AG08396 (cell line): Measurements from ENCODE around the gene LARGE2.

ENCODE experiments used
- DNase-seq: peaks from one replicate; pipeline ENCODE4 v3.0.0; 2012; ENCODE audit warnings: low spot score, mixed read lengths

LARGE2 gene

DNA sequence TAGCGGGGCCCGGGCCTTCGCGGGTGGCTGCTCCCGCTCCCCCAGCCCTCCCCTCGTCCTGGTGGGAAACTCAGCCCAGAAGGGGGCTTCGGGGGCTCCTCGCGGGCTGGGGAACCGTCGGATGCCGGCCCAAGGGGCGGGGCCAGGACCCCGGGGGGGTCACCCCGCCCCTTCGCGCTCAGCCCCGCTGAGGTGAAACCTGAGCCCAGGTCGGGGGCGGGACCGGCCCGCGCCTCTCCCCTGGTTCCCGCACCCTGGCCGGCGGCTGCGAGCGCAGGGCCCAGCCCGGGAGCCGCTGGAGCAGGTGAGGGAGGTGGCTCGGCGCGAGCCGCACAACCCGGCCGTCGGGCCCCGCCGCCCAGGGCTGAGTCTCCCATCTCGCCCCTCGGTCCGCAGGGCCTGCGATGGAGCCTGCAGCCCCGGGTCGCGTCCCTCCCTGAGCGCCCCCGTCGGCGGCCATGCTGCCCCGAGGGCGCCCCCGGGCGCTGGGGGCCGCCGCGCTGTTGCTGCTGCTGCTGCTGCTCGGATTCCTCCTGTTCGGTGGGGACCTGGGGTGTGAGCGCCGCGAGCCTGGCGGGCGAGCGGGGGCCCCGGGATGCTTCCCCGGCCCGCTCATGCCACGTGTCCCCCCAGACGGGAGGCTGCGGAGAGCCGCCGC, at the start of gene LARGE2:
Gene LARGE2, plus strand, starts transcription at position 232 of the 658 bp plus-strand sequence. Its CDS starts 227 bp downstream, at position 459.
- peak; percentile 29 for DNase-seq

DNA sequence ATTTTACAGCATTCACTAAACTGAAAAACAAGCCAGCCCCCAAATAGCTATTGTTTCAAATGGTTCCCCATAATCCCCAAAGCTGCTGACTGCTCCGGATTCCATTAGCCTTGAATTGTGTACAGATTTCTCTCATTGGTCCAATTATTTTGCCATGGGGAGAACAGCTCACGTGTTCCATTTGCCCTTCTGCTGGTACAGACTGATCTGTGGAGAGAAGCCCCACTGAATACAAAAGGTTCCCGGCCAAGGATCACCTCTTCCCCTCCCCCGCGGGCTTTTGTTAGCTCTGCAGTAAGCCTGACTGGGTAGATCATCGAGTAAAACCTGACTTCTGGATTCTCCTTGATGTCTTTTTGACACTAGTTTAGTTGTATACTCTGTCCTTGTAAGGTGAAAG, 46.1 kb upstream of the LARGE2 start:
- DNase-seq: no peak

DNA sequence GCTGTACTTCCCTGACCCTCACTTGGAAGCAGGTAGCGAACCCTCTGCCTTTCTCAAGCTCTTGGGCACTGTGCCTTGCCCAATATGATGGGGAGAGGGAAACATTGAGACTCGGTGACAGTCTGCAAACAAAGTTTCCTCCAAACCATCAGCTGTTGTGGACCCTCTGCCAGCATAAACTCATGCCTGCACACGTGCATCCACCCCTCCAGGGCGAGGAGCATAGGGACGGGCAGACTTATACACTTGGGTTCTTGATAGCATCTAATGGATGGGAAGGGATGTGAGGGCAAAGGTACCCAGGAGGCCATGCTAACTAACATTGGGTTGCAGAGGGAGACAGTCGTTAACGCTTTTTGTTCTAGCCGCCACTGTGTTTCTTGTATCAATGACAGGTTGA, 45.2 kb upstream of the LARGE2 start:
- no peak for DNase-seq

DNA sequence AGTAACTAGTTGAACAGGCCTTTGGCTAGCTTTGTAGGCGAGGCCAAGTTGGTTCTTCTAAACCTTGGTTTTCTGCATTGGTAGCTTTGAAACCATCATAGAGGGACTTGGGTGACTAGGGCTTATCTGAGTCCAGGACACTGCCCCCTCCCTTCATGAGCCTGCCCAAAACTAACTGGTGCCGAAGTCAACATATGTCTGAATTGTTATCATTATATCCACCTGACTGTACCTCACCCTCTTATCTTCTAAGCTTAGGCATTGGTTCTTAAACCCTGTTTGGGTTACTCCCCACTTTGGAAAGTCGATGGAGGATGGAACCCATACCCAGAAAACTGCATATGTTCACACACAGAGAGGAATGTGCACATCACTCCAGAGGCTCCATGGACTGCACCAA, 44.6 kb upstream of the LARGE2 start:
- no peak for DNase-seq

DNA sequence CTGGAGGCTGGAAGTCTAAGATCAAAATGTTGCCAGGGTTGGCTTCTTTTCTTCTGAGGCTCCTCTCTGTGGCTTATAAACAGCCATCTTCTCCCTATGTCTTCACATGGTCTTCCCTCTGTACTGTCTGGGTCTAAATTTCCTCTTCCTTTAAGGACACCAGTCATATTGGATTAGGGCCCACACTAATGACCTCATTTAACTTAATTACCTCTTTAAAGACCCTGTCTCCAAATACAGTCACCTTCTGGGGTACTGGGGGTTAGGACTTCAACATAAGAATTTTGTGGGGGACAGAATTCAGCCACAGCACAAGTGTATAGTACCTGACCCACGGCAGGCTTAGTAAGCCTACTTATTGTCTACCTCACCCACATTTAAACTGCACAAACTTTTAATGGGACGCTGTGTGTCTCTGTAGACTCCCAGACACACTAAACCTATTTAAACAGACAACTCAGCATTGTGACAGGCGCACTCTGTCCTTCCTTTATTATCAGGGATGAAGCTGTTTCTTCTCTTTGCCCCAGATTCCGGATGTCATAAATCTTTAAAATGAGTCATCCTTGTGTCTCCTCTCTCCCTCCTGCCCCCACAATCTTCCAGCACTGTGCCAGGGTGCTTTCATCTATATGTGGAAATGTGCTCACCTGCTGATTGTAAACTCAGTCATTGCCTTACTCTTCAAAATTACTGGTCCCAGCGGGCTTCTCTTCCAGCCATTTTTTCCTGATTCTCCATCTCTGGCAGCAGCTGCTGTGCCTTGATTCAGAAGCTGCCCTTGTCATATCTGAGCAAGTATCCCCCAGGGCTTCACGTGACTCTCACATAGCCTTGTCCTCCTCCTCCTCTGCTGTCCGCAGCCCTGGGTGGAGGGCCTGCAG, 42.4 kb upstream of the LARGE2 start:
- no peak for DNase-seq

DNA sequence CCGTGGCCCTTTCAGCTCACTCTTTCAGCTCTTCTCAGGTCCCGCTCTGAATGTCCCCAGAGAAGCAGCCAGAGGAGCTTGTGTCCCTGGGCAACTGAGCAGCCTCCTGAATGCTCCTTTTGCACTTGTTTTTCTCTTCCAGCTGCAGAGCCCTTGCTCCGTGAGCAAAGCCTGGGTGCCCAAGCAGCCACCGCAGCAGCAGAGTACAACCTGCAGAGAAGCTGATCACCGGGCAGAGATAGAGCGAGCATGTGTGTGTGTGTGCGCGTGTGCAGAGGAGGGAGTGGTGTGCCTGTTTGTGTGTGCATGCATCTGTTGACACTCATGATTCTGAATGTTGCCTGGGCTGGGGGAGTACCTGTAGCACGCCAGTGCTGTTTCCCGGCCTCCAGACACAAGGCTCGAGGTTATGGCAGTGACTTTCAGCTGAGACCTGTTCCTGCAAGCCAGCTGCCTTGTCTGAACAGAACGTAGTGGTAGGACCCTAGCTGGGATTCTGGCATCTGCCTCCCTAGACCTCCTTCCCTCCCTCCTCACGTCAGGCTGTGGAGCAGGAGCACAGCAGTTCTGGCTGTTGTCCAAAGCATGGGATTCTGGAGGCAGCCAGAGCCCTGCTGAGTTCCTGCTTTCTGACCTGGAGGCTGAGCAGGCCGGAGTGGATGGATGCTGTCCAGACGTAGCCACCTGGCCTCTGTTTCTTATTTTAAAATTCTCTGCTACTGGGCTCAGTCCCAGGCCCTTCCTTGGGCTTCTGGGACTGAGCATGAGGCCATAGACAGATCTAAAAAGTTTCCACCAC, 41.5 kb upstream of the LARGE2 start:
- DNase-seq: no peak

DNA sequence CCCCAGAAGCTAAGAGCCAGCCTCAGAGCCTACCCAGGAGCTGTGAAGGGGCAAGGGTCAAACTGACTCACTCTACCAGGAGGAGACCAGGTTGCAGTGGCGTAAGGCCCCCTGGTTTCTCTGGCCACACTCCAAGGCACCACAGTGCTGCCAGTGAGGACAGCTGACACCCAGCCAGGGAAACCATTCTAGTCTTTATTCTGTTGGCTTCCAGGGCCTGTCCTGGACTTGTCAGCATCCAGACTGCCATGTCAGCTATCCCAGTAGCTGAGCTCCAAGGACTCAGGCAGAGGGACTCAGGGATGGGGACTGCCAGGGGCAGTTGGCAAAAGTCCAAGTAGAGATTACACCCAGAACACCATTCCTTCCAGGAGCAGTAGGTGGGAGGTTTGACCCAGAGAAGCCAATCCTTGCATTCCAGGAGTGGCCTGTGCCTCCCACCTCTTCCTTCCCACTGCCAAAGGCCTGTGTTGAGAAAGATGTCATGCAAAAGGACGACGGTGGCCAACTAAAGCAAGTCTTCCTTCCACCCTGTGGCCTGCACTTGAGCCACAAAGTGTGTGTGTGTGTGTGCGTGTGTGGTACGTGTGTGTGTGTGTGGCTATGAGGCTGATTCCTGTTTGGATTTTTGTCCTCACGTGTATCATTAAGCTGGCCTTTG, 40.6 kb upstream of the LARGE2 start:
- DNase-seq: no peak

DNA sequence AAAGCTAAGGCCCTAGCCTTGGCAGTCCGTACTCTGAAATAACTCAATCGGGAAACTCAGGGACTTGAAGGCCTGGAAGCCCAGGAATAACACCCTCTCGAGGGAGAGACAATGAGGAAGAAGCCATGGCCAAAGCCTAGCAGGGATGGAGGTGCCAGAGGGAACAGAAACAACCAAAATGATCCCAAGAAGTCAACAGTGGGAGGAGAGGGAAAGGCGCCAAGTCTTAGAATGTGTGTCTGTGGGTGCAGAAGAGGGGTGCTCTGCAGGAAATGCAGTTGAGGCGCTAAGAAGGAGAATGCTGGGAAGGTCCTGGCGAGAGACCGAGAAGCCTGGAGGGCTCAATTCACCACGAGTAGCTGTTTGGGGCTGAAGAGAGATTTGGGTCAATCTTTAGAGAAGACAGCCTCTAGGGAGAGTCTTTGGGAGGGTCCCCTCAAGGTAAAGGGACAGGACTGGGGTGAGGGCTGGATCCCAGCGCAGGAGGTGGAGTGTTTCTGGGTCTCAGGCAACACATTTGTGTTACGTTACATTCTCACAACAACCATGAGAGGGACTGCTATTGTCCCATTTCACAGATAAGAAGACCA, 37.8 kb upstream of the LARGE2 start:
- no peak for DNase-seq

DNA sequence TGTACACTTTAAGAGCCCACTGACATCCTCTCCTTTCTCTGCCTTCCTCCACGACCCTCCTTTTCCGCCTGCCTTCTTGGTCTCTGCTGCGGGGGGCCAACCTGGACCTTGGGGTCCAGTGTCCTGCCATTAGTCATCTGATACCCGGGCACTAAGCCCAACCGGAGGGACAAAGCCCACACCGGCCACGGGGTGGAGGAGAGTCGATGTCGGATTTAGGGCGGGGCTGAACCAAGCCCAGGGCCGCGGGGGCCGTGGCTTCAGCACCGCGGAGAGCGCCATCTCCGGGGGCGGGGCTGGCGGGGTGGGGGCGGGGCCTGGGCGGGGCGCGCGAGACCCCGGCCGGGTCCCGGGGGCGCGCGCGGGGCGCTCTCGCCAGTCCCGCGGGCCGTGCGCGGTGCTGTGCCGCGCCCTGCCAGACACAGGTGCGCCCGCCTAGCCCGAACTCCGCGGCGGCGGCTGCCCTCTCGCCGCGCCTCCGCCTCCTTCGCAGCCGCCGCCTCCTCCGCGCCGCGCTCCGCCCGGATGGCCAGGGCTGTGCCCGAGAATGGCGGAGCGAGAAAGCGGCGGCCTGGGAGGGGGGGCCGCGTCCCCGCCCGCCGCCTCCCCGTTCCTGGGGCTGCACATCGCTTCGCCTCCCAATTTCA, 37.1 kb upstream of the LARGE2 start, which contains the start of gene MAPK8IP1:
Gene MAPK8IP1, plus strand, starts transcription at position 378 of the 647 bp plus-strand sequence. Its CDS starts 170 bp downstream, at position 548.
- peak; percentile 85 for DNase-seq

DNA sequence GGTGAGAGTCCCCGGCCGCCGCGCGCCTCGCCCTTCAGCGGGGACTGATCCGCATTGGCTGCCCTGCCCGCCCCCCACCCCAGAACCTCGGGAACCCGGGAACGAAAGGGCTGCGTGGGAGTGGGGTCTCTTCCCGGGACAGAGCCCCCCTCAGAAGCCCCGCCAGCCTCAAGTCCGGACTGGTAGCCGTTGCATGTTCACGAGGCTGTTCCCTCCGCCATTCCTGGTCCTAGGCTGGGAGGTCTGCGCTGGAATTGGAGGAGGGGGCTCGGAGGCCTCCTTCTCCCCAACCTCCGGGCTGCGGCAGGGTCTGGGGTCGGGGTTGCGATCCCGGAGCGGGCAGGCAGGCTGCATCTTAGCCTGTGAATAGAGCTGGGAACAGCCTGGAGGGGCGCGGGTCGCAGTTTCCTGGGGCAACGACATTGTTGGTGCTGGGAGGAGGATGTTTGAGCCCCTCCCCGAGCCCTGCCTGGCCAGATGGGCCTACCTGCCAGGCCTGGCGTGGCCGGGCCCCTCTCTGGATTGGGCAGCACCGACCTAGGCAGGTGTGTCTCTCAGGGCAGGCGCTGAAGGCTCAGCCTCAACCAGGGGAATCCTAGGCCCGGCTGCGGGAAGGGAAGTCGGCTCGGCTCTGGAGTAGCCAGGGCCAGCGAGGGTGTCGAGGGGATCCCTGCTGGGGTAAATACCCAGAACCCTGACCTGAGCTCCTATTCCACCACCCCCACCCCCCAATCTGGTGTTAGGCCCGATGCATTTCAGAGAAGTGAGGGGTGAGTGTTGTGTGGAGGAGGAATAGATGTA, 36.3 kb upstream of the LARGE2 start:
- no peak for DNase-seq

DNA sequence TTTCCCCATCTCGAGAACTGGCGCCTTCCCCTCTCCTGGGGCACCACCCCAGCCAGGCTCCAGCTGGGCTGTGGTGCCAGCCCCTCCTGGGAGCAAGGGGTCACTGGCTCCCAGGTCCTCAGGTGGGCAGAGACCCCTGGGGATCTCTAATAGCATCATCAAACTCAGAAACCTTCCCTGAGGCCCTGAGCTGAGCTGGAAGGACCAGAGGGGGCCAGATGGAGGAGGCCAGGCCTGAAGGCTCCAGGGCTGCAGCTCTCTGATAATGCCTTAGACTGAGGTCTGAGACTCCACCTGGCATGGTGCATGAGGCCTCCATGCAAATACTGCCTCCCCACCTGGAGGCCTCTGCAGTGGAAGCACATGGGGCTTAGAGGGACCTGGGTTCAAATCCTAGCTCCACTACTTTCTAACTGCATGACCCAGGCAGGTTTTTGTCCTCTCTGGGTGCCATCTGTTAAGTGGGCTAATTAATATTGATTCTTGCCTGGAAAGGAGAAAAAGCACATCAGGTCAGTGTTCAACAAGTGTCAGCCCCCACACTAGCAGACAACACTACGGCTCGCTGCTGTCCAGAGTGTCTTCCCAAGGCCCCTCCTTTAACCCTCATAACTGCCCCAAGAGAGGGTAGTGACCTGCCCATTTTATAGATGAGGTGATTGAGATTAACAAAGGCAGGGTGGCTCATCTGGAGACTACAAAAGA, 35.5 kb upstream of the LARGE2 start:
- DNase-seq: no peak

DNA sequence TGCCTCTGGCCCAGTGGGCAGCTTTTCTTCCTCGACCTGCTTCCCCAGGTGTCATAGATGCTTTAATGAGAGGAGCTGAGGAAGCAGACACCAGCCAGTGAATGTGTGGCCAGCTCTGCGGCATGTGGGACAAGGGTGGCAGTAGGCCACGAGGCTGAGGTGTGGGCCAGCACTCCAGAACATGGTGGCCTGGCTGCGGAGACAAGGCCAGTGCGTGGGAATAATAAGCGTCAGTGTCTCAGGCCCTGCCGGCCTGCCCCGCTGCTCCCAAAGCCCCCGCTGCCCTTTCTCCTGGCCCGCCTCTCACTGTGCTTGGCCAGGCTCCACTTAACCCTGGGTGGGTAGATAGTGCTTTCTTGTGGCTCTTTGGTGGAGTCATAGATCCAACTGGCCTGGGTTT, 34.9 kb upstream of the LARGE2 start:
- DNase-seq: no peak

DNA sequence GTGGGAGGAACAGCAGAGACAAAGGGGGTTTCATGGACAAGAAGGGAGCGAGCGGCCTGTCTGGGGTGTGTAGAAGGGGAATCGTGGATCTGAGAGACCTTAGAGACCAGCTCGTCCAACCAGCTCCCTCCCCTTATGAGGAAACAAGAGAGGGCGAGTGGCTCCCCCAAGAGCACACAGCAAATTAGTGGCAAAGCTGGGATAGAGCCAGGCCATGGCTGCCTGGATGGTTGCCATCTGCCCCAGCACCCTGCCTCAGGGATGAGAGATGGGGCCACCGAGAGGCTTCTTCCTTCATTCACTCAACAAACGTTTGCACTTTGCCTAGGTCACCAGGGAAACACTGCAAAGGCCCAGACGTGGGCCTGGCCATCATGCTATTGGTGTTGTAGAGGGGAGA, 32.9 kb upstream of the LARGE2 start:
- no peak for DNase-seq

DNA sequence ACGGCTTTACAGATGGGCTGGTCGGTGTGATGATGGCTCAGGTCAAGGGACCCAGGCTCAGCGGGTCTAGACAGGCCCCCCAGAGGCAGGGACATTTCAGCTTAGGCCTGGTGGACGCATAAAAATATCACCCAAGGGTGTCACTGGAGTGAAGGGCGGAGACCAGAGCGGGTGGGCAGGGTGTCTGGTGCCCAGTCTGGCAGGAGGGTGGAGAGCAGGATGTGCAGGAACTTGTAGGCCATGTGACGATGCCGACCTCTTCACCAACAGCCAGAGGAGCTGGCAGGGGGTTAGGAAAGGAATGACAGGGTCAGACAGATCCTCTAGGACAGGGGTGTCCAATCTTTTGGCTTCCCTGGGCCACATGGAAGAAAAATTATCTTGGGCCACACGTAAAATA, 32.5 kb upstream of the LARGE2 start:
- no peak for DNase-seq

DNA sequence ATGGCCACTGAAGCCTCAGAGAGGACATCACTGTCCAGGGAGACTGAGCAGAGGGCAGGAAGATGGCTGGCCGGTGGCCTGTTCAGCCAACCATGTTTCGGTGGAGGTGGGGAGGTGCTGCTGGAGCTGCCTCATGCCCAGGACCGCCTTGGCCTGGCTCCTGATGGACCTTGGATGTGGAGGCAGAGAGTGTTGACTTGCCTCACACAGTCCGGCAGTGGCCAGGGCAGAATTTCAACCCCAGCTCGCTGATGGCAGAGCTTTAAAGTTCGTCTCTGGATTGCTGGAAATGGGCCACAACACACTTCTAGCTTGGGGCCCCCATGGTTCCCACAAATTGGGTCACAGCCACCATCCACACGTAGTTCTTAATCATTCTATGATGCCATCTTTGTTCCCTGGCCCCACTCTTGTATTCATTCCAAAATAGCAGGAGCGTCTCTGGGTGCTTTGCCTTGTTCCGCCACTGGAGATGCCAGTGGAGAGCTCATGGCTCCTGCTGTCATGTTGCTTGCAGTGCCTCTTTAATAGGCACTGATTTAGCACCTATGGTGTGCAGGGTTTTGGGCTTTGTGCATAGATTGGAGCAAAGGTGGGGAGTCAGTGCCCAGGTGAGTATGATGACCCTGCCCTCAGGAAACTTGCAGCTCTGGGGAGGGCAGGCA, 31.4 kb upstream of the LARGE2 start:
- no peak for DNase-seq

DNA sequence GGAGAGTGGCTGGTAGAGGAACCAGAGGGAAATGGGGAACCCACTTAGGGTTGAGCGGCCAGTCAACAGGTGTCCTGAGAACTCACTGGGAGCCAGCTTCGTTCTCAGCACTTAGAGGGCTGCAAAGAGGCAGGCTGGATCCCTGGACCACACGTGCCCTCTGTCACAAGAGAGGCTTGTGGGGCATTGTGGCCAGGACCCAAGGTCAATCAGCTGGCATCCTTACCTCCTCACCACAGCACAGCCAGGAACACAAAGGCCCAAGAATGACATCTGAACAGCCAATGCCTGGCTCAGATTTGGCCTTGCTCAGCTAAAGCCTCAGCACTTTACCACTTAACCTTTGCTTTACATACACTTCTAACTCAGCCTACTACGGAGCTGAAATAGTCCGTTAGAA, 29.6 kb upstream of the LARGE2 start:
- DNase-seq: no peak

DNA sequence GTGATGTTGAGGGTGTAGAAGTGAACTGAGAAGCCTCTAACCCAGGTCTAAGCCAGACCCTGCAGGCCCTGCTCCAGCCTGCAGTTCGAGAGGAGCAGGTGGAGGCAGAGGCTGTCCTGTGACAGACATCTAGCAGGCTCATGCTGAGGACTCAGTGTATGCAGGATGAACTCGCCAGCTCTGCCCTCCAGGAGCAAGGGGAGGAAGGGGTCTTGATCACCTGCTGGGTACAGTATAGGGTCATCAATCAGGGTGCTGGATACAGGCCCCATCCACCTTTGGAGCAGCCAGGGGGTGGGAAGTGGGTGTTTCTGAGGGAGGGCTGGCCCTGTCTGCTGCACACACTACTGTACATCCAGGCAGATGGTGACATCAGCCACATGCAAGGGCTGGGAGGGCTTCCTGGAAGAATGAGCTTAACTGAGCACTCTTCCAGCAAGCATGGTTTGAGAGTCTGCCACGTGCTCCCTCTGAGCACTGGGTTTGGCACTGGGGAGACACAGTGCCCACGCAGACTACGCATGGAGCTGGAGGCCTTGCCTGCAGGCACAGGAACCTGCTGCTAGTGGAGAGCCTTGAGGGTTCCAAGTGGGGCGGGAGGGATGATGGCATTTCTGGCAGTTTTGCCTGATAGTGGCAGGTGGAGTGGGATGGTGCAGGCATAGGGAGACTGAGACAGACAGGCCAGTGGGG, 27.8 kb upstream of the LARGE2 start:
- no peak for DNase-seq

DNA sequence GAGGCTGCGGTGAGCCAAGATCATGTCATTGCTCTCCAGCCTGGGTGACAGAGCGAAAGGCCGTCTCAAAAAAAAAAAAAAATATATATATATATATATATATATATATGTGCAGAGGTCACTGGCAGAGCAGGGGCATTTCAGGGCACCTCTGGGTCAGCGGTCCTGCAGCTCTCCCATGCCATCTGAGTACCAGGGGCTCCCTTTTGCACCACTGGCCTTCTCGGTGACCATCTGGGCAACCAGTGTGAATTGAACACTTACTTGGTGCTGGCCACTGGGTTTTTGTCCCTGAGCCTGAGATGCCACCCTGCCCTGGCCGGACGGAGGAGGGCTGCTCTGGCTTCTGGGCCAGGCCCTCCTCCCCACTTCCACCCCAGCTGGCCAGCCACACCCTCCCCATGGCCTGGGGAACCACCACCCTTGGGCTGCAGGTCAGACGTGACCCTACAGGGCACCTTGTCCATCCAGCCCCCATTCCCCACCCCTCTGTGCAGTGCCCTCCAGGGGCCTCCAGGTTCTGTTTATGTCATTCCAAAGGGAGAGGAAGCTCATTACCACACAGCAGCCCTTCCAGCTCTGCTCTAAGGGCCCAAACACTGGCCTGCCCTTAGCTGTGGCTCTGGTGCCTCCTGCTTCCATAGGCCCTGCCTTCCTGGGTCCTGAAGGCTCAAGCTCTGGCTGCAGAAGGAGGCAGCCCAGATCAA, 26.8 kb upstream of the LARGE2 start:
- DNase-seq: no peak
